ENCODE results near the gene WASL. TPM values are rescaled to one million over a fixed set of nuclear protein-coding genes. Genes with fewer than 3 reads are reported as not detected.
"Not testable (repeated sequence)": the region's sequence is repeated elsewhere in the genome, so short reads cannot be mapped to it uniquely, and the experiment has no call there.

The WASL gene
- total RNA-seq = 34.8 to 35.7 TPM (median 35.0 TPM) in 3 replicates

DNA sequence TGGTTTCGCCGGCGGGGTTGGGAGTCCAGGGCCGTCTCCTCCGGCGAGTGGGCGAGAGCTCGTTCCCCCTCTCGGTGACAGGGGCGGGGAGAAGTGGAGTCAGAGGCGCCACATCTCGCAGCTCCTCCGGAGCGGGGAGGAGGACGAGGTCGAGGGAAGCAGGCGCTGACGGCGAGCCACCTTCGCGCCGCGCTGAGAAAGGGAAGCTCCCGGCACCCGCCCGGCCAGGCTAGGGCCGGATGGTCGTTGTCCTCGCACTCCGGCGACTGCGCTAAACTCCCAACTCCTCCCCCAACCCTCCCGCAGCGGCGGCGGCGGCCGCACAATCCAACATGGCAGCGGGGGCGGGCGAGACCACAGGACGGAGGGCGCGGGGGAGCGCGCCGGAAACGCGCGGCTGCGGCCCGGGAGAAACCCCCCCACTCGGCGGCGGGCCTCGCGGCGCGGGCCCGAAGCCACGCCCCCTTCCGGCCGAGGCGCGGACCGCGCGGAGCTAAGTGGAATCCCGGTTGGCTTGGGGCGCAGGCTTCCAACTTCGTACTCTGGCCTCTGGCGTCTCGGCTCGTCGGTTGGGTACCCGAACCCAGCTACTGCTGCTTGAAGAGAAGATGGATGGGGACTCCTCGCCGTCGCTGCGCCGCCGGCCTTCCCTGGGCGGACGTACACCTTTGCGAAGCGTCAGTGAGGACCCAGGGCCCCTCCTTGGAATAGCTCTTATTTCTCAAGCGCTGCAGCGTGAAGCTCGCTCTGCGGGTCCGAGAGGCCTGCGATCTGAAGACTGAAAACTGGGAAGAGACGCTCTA, at the start of gene WASL:
WASL (minus strand) TSS at position 270 of the 803 bp plus-strand sequence; CDS start at position 1, 269 bp downstream.
- peaks cover 68% of the 10 kb centered on the region for H3K4me1 Mint-ChIP-seq
- no peaks in the 10 kb centered on the region for H3K27me3 Mint-ChIP-seq (ENCODE audit: low read depth)
- no peaks in the 10 kb centered on the region for H3K36me3 Mint-ChIP-seq
- H3K9me3 Mint-ChIP-seq = no peaks in the 10 kb centered on the region
- H3K4me3 Mint-ChIP-seq = peak within 1 kb of the TSS; percentile 97
- TF ChIP-seq, protein P1, sequence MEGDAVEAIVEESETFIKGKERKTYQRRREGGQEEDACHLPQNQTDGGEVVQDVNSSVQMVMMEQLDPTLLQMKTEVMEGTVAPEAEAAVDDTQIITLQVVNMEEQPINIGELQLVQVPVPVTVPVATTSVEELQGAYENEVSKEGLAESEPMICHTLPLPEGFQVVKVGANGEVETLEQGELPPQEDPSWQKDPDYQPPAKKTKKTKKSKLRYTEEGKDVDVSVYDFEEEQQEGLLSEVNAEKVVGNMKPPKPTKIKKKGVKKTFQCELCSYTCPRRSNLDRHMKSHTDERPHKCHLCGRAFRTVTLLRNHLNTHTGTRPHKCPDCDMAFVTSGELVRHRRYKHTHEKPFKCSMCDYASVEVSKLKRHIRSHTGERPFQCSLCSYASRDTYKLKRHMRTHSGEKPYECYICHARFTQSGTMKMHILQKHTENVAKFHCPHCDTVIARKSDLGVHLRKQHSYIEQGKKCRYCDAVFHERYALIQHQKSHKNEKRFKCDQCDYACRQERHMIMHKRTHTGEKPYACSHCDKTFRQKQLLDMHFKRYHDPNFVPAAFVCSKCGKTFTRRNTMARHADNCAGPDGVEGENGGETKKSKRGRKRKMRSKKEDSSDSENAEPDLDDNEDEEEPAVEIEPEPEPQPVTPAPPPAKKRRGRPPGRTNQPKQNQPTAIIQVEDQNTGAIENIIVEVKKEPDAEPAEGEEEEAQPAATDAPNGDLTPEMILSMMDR (IDR thresholded peaks at IDR 0.05; ENCODE audit: unreplicated experiment) = peak; percentile 25
- DNase-seq (ENCODE audit: low spot score in 2 of 2, unreplicated experiment in 2 of 2) = peak; percentile 85 to 95
- peak within 1 kb of the TSS; percentile 100 for H3K27ac Mint-ChIP-seq

DNA sequence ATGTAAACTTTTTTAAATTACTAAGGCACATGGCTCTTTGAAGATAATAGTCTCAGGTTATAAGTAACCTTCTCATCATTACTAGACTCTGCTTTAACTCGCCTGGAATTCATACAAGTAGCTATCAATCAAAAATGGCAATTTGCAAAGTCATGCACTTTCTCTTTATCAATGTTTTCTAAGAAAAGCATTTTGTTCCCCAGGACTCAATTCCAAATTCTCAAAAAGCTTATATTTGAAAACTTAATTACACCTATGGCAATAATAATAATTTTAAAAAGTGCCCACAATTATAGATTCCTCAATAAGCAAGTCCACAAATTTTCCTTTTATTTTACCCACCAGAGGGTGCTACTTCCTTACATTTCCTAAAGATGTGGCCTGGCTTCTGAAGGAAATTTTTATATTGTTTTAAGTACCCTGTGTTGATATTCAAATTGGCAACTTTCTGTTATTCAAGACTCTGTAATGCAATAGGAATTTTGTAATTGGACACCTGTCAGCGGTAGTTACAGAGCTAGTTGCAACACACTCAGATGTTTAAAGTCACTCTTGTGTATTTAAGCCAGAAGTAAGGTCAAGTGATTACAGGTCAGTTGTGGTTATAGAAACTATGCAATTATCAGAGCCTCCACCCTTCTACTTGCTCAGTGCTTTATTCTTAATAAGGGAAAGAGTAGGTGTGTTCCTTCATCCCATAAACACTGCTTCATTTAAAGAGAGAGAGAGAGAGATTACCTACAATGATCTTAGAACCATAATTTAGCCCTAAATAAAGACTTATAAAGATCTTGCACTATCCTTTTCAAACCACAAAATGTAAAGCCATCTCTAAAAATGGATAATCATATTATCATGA, 49.1 kb upstream of the WASL start:
- H3K27me3 Mint-ChIP-seq (ENCODE audit: low read depth) = no peaks in the 10 kb centered on the region
- no peaks in the 10 kb centered on the region for H3K36me3 Mint-ChIP-seq
- peak overlapping the region; percentile 94 for H3K27ac Mint-ChIP-seq
- H3K9me3 Mint-ChIP-seq = peaks cover 4% of the 10 kb centered on the region
- no peak overlapping the region for H3K4me3 Mint-ChIP-seq
- no peak for DNase-seq (ENCODE audit: low spot score in 2 of 2, unreplicated experiment in 2 of 2)
- peaks cover 24% of the 10 kb centered on the region for H3K4me1 Mint-ChIP-seq
- TF ChIP-seq, protein P1 (IDR thresholded peaks at IDR 0.05; ENCODE audit: unreplicated experiment) = peak; percentile 75

DNA sequence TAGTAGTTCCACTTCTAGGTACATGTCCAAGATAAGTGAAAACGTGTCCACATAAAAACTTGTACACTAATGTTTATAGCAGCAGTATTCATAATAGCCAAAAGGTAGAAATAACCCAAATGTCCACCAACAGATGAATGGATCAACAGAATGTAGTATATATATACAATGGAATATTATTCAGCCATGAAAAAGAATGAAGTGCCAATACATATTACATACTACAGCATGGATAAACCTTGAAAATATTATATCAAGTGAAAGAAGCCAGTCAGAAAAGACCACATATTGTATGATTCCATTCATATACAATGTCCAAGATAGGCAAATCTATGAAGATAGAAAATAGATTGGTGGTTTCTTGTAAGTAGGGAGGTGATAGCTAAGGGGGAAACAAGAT, 47.8 kb upstream of the WASL start:
- H3K27ac Mint-ChIP-seq = no peak overlapping the region
- peaks cover 4% of the 10 kb centered on the region for H3K9me3 Mint-ChIP-seq
- TF ChIP-seq, protein P1 (IDR thresholded peaks at IDR 0.05; ENCODE audit: unreplicated experiment) = no peak
- DNase-seq (ENCODE audit: low spot score in 2 of 2, unreplicated experiment in 2 of 2) = no peak
- H3K27me3 Mint-ChIP-seq (ENCODE audit: low read depth) = no peaks in the 10 kb centered on the region
- no peak overlapping the region for H3K4me3 Mint-ChIP-seq
- H3K36me3 Mint-ChIP-seq = no peaks in the 10 kb centered on the region
- H3K4me1 Mint-ChIP-seq = peaks cover 16% of the 10 kb centered on the region

DNA sequence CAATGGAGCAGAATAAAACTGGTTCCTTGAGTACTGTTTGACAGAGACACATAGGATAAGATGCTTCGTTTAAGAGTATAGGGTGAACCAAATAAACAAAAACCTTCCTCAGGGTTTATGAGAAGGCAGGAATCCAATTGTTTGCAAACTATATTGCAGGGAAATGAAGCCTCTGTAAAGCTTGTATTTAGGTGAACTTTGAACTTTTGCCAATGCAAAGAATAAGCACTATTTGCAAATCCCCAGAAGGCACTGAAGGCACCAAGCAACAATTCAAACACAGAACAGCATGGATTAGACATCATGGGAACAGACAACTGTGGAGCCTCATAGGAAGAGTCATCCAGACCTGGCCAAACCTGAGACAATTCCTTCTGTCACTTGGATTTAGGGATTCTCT, 47.1 kb upstream of the WASL start:
- Mint-ChIP-seq H3K4me1 (peaks cover 15% of the 10 kb centered on the region), H3K27me3 (ENCODE audit: low read depth) (no peaks in the 10 kb centered on the region), H3K9me3 (peaks cover 4% of the 10 kb centered on the region), H3K4me3 (no peak overlapping the region), H3K36me3 (no peaks in the 10 kb centered on the region), H3K27ac (no peak overlapping the region)
- TF ChIP-seq, protein P1 (IDR thresholded peaks at IDR 0.05; ENCODE audit: unreplicated experiment) = no peak
- no peak for DNase-seq (ENCODE audit: low spot score in 2 of 2, unreplicated experiment in 2 of 2)

DNA sequence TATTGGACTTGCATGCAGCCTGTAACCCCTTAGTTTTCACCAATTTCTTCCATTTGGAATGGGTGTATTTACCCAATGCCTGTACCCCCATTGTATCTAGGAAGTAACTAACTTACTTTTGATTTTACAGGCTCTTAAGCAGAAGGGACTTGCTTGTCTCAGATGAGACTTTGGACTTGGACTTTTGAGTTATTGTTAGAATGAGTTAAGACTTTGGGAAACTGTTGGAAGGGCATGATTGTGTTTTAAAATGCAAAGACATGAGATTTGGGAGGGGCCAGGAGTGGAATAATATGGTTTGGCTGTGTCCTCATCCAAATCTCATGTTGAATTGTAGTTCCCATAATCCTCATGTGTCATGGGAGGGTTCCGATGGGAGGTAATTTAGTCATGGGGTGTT, 46.3 kb upstream of the WASL start:
- not testable (repeated sequence) for H3K9me3 Mint-ChIP-seq; H3K27ac Mint-ChIP-seq; H3K36me3 Mint-ChIP-seq; DNase-seq (ENCODE audit: low spot score in 2 of 2, unreplicated experiment in 2 of 2); H3K27me3 Mint-ChIP-seq (ENCODE audit: low read depth); H3K4me3 Mint-ChIP-seq
- peaks cover 15% of the 10 kb centered on the region for H3K4me1 Mint-ChIP-seq

DNA sequence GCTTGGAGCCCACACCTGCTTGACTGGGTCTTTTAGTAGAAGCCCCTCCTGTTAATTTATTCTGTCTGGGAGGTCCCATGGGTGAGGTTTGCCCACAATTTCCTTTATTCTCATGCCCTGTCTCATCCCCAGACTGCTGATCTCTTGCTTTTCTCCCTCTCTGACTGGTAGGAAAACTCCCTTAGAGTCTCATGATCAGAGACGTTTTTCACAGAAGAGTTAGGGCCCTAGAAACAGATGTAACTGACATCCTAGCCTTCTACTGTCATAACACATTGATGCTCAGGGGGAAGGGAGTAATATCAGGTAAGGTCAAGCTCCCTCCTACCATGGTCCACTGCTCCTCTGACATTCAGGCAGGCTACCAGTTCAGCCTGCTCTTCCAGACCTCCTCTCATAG, 43.7 kb upstream of the WASL start:
- no peak for DNase-seq (ENCODE audit: low spot score in 2 of 2, unreplicated experiment in 2 of 2)
- no peaks in the 10 kb centered on the region for H3K27me3 Mint-ChIP-seq (ENCODE audit: low read depth)
- no peak overlapping the region for H3K27ac Mint-ChIP-seq
- H3K4me1 Mint-ChIP-seq = peaks cover 1% of the 10 kb centered on the region
- H3K9me3 Mint-ChIP-seq = peaks cover 4% of the 10 kb centered on the region
- TF ChIP-seq, protein P1 (IDR thresholded peaks at IDR 0.05; ENCODE audit: unreplicated experiment) = no peak
- no peaks in the 10 kb centered on the region for H3K36me3 Mint-ChIP-seq
- H3K4me3 Mint-ChIP-seq = no peak overlapping the region
